ENCODE data around the gene CIB1. TPM values are rescaled to one million over a fixed set of nuclear protein-coding genes. Genes with fewer than 3 reads are reported as not detected.
"Not testable (repeated sequence)": the region's sequence is repeated elsewhere in the genome, so short reads cannot be mapped to it uniquely, and the experiment has no call there.

CIB1 gene
- total RNA-seq, 1 experiment from 2014 or later = 21.2 TPM

DNA sequence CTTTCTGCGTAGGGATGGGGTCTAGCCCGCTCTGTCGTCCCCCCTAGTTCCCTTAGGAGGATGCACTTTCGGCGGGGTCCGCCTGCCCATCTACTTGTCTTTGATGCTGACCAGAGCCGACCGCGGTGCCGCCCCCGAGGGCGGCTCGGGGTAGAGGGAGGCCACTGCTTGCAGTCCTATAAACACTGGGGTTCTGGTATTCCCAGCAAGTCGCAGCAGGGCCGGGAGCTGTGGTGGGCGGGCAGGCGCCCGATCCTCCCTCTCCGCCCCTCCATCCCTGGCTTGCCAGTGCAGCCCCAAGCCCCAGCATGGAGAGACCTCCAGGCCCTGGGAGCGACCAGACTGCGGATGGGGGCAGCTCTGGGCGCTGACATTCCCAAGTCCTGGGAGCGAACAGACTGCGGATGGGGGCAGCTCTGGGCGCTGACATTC is 31.8 kb downstream of the CIB1 start:
- Histone ChIP-seq H3K4me3 (ENCODE audit: insufficient read depth, low read depth, low read length) (peak overlapping the region; percentile 88), H3K27me3 (ENCODE audit: control insufficient read depth, insufficient read depth, low read length) (peaks cover 2% of the 10 kb centered on the region; the same call in 1 of the 2 replicates), H3K36me3 (replicated peaks; ENCODE audit: control insufficient read depth, insufficient read depth, low read length) (no peaks in the 10 kb centered on the region; the same call in 1 of the 2 replicates)
- peak; percentile 89 for DNase-seq

DNA sequence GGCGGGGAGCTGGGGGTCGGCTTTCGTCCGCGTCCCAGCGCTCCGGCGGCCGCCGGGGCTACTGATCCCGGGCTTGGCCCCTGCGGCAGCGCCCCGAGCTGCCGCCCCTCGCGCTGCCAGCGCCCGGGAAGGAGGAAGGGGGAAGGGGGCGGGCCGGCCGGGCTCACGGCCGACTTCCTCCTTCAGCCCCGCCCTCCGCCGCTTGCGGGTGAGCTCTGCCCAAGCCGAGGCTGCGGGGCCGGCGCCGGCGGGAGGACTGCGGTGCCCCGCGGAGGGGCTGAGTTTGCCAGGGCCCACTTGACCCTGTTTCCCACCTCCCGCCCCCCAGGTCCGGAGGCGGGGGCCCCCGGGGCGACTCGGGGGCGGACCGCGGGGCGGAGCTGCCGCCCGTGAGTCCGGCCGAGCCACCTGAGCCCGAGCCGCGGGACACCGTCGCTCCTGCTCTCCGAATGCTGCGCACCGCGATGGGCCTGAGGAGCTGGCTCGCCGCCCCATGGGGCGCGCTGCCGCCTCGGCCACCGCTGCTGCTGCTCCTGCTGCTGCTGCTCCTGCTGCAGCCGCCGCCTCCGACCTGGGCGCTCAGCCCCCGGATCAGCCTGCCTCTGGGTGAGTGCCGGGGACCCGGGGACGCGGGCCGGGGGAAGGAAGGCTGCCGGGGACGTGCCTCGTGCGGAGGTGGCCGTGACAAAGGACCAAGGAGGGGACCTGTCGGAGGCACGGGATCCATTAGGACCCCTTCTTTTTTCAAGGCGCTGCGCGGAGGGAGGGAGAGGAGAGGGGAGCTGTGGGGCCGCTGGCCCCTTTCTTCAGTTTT is 32.4 kb downstream of the CIB1 start, which contains the start of gene SEMA4B:
Gene SEMA4B, plus strand, starts transcription at position 201 of the 814 bp plus-strand sequence. Its CDS starts 249 bp downstream, at position 450.
- no peaks in the 10 kb centered on the region; the same call in 1 of the 2 replicates for H3K36me3 ChIP-seq (replicated peaks; ENCODE audit: control insufficient read depth, insufficient read depth, low read length)
- H3K27me3 ChIP-seq (ENCODE audit: control insufficient read depth, insufficient read depth, low read length) = peaks cover 2% of the 10 kb centered on the region; the same call in 1 of the 2 replicates
- DNase-seq = peak; percentile 99
- peak within 1 kb of the TSS; percentile 88 for H3K4me3 ChIP-seq (ENCODE audit: insufficient read depth, low read depth, low read length)

DNA sequence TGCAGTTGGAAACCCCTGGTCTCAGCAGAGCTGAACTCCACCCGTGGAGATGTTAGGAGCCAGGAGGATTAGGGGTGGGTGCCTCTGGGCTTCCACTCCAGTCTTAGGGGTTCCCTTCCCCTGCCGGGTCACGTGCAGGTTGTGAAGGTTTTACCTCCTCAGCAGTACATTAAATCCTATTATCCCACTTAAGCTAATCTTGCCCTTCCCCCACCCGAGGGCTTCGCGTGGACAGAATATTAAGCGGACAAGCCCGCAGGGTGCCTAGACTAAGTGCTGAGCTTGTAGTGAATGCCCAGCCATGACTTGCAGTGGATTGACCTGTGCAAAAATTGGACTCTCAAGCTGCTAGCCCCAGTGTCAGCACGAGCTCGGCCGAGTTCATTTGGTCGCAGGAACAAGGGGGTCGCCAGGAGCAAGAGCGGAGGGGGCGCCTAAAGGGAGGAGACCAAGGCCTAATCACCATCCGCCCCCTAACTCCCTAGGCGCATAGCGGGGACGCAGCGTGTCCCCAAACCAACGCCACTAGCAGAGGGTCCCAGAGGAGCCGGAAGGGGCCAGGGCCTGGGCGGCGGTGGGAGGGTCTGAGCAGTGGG is 33.1 kb downstream of the CIB1 start:
- no peaks in the 10 kb centered on the region; the same call in 1 of the 2 replicates for H3K36me3 ChIP-seq (replicated peaks; ENCODE audit: control insufficient read depth, insufficient read depth, low read length)
- DNase-seq = no peak
- peak overlapping the region; percentile 88 for H3K4me3 ChIP-seq (ENCODE audit: insufficient read depth, low read depth, low read length)
- H3K27me3 ChIP-seq (ENCODE audit: control insufficient read depth, insufficient read depth, low read length) = peaks cover 2% of the 10 kb centered on the region; the same call in 1 of the 2 replicates

DNA sequence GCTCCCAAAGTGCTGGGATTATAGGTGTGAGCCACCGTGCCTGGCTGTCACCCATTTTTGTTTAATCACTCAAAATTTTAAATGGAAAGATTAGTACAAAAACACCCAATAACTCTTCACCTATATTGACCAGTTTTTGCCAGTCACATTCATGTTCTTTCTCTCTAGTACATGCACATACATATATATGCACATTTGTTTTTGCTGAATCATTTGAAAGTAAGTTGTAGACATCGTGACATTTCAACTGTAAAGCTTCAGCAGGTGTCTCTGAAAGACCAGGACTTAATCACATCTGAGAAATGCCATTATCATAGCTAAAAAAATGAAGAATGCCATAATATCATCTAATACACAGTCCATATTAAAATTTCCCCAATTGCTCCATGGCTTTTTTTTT is 39.1 kb downstream of the CIB1 start:
- H3K27me3 ChIP-seq (ENCODE audit: control insufficient read depth, insufficient read depth, low read length) = no peaks in the 10 kb centered on the region
- no peak for DNase-seq
- H3K36me3 ChIP-seq (replicated peaks; ENCODE audit: control insufficient read depth, insufficient read depth, low read length) = no peaks in the 10 kb centered on the region
- no peak overlapping the region for H3K4me3 ChIP-seq (ENCODE audit: insufficient read depth, low read depth, low read length)

DNA sequence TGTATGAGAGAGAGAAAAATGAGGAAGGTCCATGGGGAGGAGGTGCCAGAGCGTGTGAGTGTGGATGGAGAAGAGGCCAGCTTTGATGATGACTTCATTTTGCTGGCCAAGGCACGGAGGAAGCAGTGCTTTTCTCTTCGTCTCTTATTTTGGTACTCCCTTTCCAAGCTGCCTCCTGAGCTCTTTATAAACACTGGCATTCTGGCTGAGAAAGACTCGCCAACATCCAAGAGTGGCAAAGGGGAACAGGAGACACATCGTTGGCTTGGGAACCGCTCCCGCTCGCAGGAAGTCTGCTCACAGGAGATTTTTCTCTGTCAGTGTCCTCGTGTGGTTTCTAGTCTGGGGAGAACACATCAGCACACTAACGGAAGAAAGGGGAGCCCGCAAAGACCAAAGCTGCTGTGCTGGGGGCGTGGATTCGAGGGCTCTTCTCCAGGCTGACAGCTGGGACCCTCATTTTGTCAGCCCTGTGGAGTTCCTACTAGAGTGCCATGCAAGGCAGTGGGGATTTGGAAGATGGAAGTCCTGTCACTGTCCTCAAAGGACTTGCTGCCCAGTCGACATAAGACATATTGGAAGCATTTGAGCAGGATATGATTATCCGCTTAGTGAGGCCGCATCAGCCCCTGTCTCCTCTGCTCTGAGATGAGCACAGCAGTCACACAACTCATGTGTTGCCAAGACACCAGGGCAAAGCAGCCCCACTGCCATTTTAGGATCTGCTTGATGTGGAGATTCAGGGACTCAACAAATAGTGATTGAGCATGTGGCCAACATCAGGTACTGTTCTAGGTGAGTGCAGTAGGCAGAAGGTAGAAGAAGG is 40.6 kb downstream of the CIB1 start:
- no peak overlapping the region for H3K4me3 ChIP-seq (ENCODE audit: insufficient read depth, low read depth, low read length)
- no peaks in the 10 kb centered on the region for H3K36me3 ChIP-seq (replicated peaks; ENCODE audit: control insufficient read depth, insufficient read depth, low read length)
- no peak for DNase-seq
- no peaks in the 10 kb centered on the region for H3K27me3 ChIP-seq (ENCODE audit: control insufficient read depth, insufficient read depth, low read length)

DNA sequence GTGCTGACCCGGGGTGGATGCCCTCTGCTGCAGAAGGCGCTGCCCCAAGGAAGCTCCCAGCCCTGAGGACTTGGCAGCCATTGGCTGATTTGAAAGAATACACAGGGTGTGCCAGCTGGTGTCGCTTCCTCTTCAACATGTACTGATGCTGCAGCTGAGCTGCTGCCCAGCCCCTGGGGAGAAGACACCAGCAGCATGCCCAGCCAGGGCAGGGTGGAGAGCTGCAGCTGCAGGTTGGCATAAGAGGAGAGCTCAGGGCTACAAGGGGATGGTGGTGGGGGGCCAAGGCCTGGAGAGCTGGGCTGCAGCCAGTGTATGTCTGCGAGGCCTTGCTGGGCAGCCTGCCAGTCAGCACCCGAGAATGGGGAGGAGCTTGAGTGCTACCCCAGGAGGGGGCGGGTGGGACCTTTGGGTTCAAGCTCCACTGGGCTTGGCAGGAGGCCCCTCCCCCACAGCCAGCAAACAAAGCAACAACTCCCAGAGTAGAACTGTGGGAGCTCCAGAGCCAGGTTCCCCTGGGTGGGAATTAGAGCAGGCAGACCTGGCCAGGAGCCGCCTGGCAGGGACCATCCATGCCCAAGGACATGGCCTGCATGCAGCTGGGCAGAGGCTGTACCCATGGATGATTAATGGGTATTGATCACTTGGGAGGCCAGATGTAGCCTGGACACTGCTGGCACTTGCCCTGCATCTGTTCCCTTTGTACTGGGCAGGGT is 41.8 kb downstream of the CIB1 start:
- Histone ChIP-seq H3K27me3 (ENCODE audit: control insufficient read depth, insufficient read depth, low read length) (no peaks in the 10 kb centered on the region), H3K36me3 (replicated peaks; ENCODE audit: control insufficient read depth, insufficient read depth, low read length) (no peaks in the 10 kb centered on the region), H3K4me3 (ENCODE audit: insufficient read depth, low read depth, low read length) (no peak overlapping the region)
- DNase-seq = peak; percentile 57

DNA sequence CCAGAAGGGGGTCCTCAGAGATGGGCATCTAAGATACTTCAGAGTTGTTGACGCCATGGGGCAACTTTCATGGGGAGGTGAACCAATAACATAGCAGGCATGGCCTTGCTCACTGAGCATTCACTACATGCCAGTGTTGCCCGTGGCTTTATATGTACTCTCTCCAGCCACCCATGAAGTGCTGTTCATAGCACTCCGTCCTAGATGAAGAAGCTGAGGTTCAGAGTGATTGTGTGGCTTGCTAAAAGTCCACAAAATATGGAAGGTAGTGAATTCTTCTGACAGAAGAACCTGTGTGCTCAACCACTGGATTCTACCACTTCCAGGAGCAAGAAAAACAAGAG is 42.4 kb downstream of the CIB1 start:
- H3K4me3 ChIP-seq (ENCODE audit: insufficient read depth, low read depth, low read length) = no peak overlapping the region
- no peaks in the 10 kb centered on the region for H3K36me3 ChIP-seq (replicated peaks; ENCODE audit: control insufficient read depth, insufficient read depth, low read length)
- DNase-seq = no peak
- no peaks in the 10 kb centered on the region for H3K27me3 ChIP-seq (ENCODE audit: control insufficient read depth, insufficient read depth, low read length)

DNA sequence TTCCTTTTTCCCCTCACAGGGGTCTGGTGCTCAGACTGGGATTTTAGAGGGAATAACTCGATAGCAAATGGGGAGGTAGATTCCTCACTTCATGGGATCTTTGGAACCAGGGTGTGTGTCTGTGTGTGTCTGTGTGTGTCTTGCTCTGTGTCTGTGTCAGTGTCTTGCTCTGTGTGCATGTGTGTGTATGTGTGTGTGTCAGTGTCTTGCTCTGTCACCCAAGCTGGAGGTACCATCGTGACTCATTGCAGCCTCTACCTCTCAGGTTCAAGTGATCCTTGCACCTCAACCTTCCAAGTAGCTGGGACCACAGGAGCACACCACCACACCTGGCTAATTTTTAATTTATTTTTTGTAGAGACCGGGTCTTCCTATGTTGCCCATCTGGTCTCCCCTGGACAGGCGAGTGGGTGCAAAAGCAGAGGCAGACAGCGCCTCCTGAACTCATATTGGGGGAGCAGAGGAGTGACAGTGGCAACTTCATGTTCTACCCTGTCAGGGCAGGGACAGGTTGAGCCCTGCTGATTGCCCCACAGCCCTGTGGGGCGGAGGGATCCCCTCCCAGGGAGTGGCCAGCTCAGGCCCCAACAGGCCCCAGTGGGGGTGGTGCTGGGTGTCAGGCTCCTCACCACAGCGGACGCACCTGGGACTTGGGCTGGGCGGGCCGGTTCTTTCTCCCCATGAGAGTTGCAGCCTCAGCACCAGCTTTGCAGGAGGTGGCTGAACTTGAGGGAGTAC is 43.0 kb downstream of the CIB1 start:
- Histone ChIP-seq H3K36me3 (replicated peaks; ENCODE audit: control insufficient read depth, insufficient read depth, low read length) (no peaks in the 10 kb centered on the region), H3K27me3 (ENCODE audit: control insufficient read depth, insufficient read depth, low read length) (no peaks in the 10 kb centered on the region), H3K4me3 (ENCODE audit: insufficient read depth, low read depth, low read length) (no peak overlapping the region)
- DNase-seq = peak; percentile 30

DNA sequence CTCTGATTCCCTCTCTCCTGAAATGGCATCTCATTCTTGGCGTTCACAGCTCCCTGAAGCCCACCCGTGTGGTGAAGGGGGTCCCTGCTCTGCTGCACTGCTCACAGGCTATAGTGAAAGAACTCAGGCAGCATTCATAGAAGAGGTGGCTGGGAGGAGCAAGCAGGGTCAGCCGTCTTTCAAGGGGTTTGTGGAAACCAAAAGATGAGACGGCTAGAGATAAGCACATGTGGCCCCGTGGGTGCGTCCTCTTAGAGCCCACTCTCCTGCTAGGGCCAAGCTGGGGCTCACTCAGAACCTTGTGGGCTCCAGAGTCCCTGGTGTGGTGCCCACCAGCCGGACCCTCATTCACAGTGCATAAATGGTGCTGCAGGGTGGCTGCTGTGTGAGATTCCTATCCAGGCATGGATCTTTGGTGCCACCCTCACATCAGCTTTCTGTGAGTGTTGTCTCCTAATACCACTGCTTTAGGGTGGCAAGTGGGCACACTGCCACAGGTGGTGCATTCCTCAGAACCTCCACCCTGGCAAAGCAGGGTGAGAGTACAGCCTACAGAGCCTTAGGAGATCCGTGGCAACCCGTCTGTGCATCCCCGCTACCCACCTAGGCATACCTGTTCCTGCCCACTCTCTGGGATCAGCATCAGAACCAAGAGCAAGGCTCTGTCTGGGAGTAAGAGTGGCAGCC is 43.8 kb downstream of the CIB1 start:
- H3K4me3 ChIP-seq (ENCODE audit: insufficient read depth, low read depth, low read length) = no peak overlapping the region
- DNase-seq = peak; percentile 14
- H3K27me3 ChIP-seq (ENCODE audit: control insufficient read depth, insufficient read depth, low read length) = no peaks in the 10 kb centered on the region
- H3K36me3 ChIP-seq (replicated peaks; ENCODE audit: control insufficient read depth, insufficient read depth, low read length) = no peaks in the 10 kb centered on the region

DNA sequence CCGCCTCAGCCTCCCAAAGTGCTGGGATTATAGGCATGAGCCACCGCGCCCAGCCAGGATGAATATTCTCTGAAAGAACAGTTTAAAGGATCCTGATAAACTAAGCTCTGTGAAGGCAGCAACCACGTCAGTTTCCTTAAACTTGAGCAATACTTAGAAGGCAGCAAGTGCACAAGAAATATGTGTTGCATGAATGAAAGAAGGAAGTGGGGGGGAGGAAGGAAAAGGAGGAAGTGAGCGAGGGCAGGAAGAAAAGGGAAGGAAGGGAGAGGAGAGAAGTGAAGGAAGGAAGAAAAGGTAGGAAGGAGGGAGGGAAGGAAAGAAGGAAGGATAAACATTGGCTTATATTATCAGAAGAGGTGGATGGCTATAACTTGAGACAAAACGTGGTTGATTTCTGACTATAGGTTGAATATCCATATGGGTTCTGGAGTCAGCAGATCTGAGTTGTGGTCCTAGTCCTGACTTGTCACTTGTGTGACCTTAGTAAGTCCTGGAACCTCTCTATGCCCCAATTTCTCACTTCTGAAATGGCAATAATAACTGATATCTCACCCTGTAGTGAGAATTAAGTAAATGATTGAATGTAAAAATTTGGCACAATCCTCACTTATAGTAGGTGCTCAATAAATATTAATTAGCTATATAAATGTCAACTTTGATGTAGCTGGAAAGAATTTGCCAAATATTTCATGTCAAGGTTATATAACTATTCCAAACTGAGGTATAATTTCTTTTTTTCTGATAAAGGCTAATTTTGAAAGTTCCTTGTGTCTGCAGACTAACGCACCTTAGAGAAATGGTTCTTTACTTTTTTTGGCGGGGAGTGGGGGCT is 44.6 kb downstream of the CIB1 start:
- peak; percentile 2 for DNase-seq
- Histone ChIP-seq H3K36me3 (replicated peaks; ENCODE audit: control insufficient read depth, insufficient read depth, low read length) (no peaks in the 10 kb centered on the region), H3K4me3 (ENCODE audit: insufficient read depth, low read depth, low read length) (no peak overlapping the region), H3K27me3 (ENCODE audit: control insufficient read depth, insufficient read depth, low read length) (no peaks in the 10 kb centered on the region)

DNA sequence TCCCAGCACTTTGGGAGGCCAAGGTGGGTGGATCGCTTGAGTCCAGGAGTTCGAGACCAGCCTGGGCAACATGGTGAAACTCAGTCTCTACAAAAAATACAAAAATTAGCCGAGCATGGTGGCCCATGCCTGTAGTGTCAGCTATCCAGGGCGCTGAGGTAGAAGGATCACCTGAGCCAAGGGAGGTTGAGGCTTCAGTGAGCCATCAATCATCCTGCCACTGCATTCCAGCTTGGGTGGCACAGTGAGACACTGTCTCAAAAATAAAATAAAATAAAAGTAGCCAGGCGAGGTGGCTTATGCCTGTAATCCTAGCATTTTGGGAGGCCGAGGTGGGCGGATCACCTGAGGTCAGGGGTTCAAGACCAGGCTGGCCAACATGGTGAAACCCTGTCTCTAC is 45.7 kb downstream of the CIB1 start:
- not testable (repeated sequence) for H3K4me3 ChIP-seq (ENCODE audit: insufficient read depth, low read depth, low read length); DNase-seq; H3K36me3 ChIP-seq (replicated peaks; ENCODE audit: control insufficient read depth, insufficient read depth, low read length); H3K27me3 ChIP-seq (ENCODE audit: control insufficient read depth, insufficient read depth, low read length)

DNA sequence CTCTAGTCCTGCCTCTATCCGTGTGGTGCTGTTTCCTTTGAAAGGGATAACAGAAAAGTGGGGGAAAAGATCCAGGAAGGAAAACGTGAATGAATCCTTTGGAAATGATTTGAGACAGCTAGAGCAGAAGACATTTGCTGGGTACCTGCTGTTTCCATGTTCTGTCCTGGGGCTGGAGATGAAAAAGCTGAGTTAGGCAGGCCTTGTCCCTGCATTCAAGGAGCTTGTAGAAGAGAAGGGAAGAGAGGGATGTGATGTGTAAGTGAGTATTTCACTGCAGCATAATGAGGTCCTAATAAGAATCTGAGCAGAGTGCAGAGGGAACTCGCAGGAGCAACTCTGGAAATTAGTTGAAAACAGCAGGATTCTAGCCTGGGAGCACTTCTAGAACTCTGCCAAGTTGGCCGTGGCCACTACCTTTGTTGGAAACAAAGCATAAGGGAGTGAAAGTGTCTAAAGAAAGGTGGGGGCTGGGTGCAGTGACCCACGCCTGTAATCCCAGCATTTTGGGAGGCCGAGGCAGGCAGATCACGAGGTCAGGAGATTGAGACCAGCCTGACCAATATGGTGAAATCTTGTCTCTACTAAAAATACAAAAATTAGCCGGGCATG is 46.4 kb downstream of the CIB1 start:
- no peaks in the 10 kb centered on the region for H3K27me3 ChIP-seq (ENCODE audit: control insufficient read depth, insufficient read depth, low read length)
- no peaks in the 10 kb centered on the region for H3K36me3 ChIP-seq (replicated peaks; ENCODE audit: control insufficient read depth, insufficient read depth, low read length)
- H3K4me3 ChIP-seq (ENCODE audit: insufficient read depth, low read depth, low read length) = no peak overlapping the region
- DNase-seq = peak; percentile 8

Data from H7 (cell line).